GM12873 (cell line): ENCODE measurements around the gene HAS3.

Experiments used
- TF ChIP-seq, protein P1 (sequence below): IDR thresholded peaks from 2 replicates; pipeline ENCODE4 v1.5.1; 2012; ENCODE audit warnings: low read depth, mild to moderate bottlenecking, moderate library complexity, low read length, control low read depth; ENCODE audit not compliant: insufficient read depth; ENCODE audit errors: missing control alignments

HAS3 gene

DNA sequence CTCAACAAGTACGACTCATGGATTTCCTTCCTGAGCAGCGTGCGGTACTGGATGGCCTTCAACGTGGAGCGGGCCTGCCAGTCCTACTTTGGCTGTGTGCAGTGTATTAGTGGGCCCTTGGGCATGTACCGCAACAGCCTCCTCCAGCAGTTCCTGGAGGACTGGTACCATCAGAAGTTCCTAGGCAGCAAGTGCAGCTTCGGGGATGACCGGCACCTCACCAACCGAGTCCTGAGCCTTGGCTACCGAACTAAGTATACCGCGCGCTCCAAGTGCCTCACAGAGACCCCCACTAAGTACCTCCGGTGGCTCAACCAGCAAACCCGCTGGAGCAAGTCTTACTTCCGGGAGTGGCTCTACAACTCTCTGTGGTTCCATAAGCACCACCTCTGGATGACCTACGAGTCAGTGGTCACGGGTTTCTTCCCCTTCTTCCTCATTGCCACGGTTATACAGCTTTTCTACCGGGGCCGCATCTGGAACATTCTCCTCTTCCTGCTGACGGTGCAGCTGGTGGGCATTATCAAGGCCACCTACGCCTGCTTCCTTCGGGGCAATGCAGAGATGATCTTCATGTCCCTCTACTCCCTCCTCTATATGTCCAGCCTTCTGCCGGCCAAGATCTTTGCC lies 9.0 kb downstream of the HAS3 start:
- TF ChIP-seq, protein P1, sequence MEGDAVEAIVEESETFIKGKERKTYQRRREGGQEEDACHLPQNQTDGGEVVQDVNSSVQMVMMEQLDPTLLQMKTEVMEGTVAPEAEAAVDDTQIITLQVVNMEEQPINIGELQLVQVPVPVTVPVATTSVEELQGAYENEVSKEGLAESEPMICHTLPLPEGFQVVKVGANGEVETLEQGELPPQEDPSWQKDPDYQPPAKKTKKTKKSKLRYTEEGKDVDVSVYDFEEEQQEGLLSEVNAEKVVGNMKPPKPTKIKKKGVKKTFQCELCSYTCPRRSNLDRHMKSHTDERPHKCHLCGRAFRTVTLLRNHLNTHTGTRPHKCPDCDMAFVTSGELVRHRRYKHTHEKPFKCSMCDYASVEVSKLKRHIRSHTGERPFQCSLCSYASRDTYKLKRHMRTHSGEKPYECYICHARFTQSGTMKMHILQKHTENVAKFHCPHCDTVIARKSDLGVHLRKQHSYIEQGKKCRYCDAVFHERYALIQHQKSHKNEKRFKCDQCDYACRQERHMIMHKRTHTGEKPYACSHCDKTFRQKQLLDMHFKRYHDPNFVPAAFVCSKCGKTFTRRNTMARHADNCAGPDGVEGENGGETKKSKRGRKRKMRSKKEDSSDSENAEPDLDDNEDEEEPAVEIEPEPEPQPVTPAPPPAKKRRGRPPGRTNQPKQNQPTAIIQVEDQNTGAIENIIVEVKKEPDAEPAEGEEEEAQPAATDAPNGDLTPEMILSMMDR, result no peak

DNA sequence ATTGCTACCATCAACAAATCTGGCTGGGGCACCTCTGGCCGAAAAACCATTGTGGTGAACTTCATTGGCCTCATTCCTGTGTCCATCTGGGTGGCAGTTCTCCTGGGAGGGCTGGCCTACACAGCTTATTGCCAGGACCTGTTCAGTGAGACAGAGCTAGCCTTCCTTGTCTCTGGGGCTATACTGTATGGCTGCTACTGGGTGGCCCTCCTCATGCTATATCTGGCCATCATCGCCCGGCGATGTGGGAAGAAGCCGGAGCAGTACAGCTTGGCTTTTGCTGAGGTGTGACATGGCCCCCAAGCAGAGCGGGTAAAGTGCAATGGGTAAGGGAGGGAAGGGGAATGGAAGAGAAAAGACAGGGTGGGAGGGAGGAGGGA lies 9.5 kb downstream of the HAS3 start:
- TF ChIP-seq, protein P1, result no peak

DNA sequence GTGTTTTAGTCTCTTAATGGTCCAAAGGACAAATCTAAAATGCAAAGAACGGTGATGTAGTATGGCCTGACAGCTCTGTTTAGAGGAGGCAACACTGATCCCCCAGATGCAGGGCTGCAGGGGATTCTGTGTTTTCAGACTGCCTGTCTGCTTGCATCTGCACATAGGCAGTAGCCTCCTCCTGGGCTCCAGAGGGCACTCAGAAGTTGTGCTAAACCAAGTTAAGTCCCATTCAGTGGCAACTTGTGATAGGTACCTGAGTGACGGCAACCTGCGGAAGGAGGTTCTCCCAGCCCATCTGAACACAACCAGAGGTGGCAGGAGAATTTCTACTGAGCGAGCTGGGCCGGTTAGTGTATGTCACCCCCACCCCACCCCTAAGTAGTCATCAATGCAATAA lies 9.9 kb downstream of the HAS3 start:
- TF ChIP-seq, protein P1, result no peak

DNA sequence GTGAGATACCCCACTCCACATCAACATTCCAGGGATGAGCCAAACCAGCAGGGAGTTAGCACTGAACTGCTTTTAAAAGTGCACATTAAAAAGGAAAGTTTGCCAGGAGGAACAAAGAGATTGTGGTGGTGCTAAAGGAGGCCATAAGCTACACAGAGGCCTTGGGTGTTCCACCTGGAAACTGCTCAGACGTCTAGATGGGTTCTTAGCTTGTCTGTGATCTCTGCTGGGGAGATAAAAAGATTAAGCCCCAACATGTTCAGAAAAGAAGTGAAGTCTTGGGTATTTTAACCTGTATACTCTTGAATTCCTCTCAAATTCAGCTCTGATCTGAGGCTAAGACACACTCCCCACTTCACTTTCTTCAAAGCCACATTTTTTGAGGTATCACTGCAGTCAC lies 10.4 kb downstream of the HAS3 start:
- TF ChIP-seq, protein P1, result no peak

DNA sequence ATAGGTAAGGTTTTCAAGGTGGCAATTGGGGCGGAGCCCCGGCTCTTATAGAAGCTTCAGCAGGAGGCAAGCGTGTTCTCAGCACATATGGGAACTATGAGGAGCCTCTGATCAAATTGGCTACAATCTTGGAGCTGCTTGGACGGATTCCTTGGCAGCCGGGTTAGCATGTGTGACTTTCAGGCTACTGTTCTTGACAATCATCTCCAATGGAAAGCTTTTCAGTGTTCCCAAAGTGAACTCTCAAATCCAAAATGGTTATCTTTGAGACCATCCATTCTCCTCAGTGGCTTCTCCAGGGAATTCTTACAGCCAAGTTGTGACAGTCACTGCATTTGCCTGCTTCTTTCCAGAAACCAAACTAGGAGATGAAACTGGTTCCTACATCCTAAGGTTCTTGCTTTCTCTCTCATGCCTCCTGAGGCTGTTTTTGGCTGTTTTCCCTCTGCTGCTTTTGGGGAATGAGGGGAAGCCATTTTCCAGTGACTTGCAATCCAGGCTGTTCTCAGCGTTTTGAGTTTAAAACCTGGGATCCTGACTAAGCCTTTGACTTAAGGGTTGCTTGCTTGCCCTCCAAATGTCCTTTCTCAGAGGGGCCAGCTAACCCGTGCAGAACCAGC lies 10.9 kb downstream of the HAS3 start:
- TF ChIP-seq, protein P1, result no peak

DNA sequence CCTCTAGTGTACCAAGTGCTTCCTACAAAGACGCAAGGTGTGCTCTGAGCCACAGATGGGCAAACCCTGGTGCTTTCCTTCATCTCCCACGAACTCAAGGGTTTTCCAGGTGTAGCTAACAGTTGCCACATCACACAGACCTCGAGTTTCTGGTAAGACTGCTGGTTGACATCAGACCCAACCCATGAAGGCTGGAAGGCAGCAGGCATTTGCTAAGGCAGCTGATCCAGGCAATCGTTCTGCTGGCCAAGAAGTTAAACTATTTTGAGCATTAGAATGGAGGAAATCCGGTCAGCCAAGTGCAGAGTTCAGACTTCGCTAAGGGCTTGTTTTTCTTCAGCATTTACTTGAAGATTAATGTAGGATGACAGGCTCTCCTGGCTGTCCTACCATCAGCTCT lies 11.5 kb downstream of the HAS3 start:
- TF ChIP-seq, protein P1, result no peak

DNA sequence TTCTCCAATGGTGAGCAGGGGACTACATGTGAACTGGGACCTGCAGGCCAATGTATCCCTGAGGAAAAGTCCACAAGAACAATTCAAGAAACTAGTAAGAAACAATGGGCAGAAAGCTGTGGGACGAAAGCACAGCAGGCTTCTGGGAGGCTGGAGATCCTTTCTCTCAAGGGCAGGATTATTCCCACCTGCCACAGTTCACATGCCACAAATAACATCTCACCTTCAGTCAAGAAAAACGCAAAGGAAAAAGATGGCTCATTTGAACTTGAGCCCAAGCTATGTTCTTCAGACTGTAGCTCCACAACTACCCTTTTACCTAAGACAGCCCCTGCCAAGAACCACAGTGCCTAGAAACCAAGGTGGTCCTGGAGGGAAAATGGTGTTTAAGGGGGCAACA lies 13.0 kb downstream of the HAS3 start:
- TF ChIP-seq, protein P1, result no peak
